GM19043 (cell line): ENCODE data around the gene PACSIN2.
"Not testable (repeated sequence)": the region's sequence is repeated elsewhere in the genome, so short reads cannot be mapped to it uniquely, and the experiment has no call there.

Experiments
- ATAC-seq: cut with Tn5 transposase; IDR thresholded peaks from one replicate; pipeline ENCODE4 v1.9.1; 2021; ENCODE audit warnings: low read depth; ENCODE audit not compliant: unreplicated experiment

Gene PACSIN2

DNA sequence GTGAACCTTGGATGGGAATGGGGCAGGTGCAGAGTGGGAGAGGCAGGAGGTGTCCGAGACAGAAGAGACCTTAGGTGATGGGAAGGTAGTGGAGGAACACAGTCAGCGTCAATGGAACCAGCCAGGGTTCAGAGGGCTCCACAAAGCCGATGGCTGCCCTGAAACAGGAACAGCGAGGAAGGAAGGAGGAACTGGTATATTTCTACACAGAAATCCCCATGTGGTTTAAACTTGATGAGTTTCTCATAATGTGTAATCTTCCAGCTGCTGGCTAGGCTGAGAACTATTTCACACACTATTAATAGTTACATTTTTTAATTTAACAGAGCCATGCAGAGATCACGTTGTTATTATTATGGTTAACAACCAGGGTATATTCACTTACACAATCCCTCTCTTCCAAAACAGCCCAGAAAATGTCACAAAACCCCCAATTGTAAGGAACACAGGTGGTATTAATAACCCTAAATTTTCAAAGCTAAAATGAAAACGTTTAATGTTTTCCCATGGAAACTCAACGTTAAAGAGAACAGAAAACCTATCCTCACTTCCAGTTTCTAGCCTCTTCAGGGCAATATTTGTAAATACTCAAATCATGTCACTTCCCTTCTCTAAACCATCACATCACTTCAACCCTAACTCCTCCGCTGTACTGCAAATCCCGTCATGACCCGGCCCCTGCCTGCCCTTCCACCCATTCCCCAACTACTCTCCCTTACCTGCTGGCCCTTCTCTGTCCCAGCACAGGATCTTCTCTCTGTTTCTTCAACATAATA, 83.3 kb downstream of the PACSIN2 start:
- no peak for ATAC-seq

DNA sequence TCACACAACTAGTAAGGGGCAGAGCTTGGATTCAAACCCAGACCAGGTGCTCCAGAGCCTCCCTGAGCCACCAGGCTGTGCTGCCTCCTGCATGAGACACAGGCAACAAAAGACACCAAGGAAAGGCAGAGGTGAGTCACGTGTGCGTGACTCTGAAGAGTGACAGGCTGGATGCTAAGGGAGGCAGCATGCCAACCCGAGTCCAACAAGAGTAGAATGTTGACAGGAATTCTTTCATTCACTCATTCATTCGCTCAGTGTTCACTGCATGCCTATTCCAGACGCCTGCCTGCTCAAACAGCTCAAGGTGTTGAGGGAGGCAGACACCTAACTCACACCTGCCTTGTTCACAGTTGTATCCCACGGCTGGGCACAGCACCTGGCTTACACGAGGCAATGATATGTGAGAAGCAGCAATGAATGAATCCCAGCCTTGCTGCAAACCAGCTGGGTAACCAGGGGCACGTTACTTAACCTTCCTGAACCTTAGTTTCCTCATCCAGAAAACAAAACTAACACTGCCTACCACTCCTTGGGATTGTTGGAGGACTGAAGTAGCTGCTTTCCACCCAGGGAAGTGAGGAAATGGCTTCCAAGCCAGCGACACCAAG, 84.0 kb downstream of the PACSIN2 start:
- no peak for ATAC-seq

DNA sequence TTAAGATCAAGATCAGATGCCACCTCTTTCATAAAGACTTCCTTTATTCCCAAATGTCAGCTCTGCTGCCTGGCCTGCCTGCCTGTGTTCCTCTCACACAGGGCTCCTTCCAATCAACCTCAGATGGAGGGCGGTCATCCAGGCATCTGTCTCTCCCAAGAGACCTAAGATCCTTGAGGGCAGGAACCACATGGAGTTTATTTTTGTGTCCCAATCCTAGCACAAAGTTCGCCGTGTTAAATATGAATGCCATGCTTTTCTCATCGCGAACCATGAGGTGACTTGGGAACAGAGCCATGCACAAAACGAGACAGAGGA, 85.2 kb downstream of the PACSIN2 start:
- no peak for ATAC-seq

DNA sequence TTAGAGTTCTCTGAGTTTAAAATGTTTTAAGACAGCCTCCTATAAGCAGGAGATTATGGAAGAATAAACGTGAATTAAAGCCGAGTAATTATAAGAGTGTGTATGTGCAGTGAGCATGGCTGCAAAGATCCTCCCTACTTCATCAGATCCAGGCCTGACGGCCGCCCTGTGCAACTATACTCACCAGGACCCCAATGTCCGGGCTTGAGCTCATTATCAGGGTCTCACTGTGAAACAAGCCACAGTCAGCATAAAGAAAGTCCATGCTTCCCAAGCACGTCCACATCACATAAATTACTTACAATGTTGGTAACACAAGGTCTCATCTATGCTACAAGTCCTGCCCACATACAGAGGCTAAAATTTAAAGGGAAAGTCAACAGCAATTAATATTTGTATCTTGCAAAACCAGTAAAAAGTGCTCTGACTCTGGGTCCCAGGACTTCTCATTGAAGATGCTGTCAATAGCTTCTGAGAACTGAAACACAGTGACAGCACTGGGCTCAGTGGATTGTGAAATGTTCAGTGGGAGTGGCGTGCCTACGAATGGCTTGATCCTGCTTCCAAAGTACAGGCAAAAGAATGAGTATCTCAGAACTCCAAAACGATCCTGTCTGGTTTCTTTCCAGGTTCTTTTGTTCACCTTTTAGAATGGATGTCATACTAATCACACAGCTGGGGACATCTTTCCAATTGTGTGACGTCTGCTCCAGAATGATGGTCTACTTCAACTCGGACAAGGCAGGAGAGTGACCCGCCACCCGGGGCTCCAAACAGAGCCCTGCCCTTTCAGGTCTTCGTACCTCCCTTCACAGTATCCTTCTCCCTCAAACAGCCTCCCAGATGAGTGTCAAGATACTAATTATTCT, 85.7 kb downstream of the PACSIN2 start:
- no peak for ATAC-seq

DNA sequence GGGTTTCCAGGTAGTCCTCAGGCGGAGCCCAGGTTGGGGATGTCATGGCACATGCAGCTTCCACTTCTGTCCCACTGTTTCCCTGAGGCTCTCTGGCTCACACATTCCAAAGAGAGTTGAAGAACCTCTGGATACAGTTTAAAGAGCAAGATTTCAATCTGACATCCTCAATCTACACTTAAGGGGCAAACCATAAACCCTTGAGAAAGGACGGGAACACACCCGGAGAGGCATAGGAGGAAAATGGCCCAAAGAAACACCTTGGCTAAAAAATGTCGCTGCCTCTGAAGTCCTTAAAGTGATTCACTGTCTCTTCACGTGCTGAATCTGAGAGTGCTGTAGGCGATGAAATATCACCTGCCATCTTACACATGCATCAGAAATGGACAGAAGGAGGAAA, 87.0 kb downstream of the PACSIN2 start:
- ATAC-seq = no peak

DNA sequence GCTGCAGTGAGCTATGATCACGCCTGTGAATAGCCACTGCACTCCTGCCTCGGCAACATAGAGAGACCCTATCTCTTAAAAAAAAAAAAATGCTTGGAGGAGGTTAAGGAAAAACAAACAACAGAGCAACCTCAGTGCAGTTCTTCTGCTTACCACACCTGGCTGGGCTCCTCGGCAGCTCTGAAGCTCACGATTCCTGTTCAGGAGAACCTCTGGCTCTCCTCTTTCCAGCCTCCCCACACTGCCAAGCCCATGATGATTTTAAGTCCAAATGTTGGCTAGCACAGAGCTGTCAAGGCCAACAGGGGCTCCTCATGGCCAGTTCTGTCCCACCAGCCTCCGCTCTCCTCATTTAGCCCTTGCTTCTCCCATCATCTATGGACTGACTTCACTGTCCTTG, 88.2 kb downstream of the PACSIN2 start:
- no peak for ATAC-seq

DNA sequence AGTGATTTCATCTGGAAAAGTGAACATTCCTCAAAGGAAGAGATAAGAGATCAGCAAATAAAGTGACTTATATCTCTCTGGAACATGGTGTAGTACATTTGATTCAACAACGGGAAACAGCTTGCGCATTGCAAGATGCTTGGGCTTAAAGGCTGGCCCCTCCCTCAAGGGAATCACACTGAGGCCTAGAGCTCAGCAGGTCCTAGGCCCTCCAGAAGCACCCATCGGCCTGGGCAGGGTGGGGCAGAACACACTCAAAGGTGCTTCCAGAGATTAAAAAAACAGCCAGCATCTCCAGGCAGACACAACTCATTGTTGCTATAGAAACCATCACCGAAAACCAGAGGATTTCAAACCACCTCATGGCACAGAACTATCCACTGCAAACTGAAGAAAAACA, 88.8 kb downstream of the PACSIN2 start:
- no peak for ATAC-seq

DNA sequence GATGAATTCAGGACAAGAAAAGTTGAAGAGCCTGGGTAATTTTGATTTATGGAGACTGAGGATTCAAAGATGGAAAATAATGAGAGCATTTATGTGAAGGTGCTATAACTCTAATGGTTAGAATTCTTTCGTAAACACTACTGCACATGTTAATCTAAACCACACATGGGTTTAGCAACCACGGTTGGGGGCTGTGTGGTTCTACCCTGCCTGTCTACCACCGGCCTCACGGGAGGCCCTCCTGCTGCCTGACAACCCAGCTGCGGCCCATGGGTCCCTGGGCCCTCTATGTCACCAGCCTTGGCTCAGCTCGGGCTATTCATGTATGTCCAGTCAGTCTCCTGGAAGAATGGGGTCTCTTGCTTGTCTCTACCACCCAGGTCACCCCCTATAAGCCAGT, 89.4 kb downstream of the PACSIN2 start:
- no peak for ATAC-seq

DNA sequence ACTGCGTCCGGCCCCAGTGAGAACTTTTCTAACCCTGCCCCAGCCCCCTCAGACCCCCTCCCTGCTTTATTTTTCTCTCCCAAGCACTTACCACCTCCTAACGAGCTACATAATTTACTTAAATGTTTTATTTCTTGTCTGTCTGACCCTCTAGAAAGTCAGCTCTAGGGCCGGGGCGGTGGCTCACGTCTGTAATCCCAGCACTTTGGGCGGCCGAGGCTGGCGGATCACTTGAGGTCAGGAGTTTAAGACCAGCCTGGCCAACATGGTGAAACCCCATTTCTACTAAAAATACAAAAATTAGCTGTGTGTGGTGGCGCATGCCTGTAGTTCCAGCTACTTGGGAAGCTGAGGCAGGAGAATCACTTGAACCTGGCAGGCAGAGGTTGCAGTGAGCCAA, 89.9 kb downstream of the PACSIN2 start:
- ATAC-seq = not testable (repeated sequence)

DNA sequence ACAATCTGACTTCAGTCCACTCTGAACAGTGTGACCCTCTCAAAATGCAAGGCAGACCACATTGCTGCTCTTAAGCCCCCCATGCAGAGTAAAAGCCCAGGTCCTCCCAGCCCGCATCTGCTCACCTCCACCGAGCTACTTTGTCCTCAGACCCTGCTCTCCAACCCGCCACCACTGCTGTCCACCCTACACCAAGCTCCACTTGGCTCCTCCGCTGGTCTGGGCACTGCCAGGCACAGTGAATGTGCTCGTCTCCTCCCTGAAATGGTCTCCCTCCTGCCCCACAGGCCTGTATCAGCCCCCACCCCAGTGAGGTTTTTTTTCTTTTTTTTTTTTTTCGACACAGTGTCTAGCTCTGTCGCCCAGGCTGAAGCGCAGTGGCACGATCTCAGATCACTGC, 90.5 kb downstream of the PACSIN2 start:
- ATAC-seq = no peak

DNA sequence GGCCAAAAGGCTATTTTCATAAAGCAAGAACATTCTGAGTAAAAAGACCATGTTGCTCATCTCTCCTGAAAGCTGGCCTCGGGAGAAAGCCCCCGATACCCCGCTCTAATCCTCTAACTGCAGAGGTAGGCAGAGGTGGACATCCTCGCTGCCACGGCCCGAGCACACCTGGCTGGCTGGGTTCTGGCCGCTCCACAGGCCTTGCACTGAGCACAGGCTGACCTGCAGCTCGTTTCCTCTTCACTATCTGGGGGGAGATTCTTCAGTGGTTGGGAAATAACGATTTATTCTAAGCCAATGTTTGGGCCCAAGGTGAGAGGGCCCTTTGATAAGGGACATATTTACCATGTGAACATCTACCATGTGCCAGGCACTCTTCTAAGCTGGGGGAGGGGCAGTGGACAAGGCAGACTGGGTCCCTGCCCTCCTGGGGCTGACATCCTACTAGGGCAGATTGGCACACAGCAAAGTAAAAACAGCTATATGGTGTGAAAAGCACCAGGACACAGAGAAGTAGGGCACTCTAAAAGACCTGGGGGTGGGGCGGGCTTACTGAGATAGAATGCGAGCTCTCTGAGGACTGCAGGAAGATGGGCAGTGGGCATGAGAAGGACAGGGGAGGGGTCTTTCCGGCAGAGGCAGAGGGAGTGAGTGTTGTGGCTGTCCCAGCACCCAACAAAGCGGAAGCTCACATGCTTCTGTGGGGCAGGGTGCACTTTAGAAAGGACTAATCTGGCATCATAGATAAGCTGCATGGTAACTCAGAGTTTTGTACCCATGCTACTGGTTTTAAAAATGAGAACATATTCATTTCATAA, 92.4 kb downstream of the PACSIN2 start:
- no peak for ATAC-seq

DNA sequence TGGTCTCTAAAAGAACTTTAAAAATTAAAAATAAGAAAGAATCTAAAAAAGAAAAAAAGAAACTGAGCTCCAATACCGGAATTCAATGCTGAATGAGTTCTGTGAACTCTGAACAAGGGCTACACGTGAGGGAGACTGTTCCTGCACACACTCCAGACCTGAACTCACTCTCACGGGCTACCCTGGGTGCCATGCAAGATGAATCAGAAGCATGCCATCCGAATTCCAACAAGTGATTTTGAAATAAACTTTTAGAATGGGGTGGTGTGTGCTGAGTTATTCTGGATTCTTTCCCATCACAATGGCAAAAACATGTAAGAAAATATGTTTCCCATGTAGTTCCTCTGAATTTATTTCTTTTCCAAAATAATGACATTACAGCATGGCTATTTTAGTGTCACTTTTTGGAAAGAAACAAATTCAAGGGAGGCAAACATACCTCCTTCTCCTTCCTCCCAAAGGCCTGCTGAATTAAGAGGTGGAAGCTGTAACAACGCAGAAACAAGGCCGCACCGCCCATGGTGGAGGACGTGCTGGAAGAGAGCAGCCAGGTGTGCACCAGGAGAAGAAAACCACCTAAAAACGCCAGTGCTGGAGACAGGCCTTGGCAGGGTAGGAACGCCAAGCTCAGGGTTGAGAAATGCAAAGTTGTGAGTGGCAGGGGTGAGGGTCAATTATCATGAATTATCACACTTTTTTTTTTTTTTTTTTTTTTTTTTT, 94.7 kb downstream of the PACSIN2 start:
- no peak for ATAC-seq

DNA sequence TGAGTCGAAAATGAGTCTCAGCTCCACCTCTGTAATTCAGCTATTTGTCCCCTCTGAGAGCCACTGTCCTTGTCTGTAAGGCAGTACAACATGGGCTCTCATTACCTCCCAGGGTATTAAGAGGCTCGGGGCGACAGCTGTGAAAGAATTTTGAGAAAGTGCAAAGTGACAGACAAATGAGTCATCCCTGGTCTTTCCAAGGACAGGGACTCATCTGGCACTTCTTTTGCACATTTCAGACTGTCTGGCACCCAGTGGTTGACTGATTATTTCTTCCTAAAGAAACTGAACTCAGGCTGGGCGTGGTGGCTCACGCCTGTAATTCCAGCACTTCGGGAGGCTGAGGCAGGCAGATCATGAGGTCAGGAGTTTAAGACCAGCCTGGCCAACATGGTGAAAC, 95.8 kb downstream of the PACSIN2 start:
- ATAC-seq = no peak

DNA sequence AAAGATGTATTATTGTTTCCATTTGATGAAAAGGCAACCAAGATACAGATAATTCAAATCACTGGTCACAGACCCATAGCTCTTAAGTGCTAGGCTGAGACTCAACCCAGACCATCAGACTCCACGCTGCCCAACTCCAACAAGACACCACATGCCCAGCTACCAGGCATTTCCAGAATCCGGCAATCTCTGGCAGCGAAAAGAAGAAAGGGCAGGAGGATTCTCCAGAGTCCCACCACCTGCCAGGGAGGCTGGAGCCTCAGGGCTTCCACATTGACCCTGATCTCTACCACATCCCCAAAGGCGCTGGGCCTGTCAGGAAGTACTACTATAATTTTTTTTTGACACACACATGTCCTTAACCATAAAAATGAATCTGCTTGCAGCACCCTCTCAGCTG, 96.4 kb downstream of the PACSIN2 start:
- ATAC-seq = no peak

DNA sequence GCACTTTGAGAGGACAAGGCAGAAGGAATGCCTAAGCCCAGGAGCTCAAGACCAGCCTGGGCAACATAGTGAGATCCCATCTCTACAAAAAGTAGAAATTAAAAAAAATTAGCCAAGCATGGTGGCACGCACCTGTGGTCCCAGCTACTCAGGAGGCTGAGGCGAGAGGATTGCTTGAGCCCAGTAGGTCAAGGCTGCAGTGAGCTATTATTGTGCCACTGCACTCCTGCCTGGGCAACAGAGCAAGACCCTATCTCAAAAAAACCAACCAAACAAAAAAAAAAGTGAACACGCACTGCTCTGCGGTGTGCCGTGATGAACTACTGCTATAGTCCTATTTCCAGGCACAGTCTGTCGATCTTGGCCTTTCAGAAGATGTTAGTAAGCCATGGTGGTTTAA, 97.6 kb downstream of the PACSIN2 start:
- ATAC-seq = not testable (repeated sequence)

DNA sequence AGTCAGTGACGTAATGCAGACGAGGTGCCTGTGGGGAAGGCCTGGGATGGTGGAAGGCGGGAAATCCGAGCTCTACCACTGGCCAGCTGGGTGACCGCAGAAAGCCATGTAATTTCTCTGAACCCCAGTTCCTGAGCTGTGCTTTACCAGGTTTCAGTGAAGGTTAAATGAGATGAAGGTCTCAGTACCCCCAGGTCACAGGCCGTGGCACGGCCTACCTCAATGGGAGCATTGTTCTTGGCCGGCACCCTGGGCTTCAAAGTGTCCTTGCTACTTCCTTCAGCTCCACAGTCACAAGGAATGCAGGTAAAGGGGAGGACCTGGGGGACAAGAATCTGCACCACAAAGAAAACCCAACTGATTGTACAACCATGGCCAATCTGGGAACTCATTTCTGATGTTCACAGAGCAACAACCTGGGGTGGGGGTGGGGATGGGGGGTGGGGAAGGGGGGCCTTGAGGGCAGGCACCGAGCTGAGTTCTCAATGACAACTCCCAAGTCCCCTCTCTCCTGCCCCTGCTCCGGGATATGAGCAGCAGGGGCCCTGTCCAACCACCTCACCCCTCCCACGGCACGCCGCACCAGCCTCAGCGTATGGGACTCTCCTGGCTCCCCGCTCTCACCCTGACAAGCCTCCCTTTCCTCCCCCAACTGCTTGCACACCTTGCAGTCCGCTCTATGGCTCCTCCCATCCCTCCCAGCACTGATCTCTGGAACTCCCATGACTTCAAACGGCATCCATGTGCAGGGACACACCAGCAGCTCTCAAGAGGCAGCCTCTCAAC, 98.8 kb downstream of the PACSIN2 start:
- no peak for ATAC-seq

DNA sequence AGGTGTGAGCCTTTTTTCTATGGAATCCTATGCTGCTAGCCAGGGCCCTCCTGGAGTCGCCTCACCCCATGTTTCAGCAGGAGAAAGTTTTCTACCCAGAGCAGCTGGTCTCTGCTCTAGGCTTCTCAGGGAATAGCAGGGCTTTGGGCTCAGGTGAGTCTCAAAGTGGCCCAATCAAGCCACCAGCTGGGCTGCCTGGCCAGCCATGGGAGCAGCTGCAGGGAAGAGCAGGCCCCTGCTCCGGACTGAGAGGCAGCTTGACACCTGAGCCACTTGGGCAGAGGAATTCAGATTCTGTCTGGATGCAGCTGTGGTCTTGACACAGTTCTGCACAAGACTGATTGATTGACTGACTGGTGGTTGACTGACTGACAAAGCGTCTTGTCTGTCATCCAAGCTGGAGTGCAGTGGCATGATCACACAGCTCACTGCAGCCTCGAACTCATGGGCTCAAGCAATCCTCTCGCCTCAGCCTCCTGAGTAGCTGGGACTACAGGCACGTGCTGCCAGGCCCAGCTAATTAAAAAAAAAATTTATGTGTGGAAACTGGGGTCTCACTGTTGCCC, 100.4 kb downstream of the PACSIN2 start:
- ATAC-seq = no peak

DNA sequence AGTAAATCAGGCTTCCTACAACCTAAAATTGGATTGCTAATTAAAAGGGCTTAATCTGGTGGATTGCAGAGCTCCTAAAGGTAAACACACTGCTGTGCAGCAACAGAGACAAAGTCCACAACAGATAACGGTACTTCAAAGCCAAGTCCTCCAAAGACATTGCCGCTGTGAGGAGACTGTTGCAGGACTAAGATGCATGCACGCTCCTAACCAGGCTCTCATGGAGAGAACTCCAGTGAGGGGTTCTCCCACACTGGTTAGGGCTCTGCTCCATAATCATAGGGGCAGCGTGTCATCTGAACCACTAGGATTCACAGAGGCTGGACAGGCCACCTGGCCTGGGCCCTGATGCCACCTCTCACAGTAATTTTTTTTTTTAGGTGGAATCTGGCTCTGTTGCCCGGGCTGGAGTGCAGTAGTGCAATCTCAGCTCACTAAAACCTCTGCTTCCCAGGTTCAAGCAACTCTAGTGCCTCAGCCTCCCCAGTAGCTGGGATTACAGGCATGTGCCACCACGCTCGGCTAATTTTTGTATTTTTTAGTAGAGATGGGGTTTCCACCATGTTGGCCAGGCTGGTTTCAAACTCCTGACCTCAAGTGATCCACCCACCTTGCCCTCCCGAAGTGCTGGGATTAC, 101.0 kb downstream of the PACSIN2 start:
- no peak for ATAC-seq

DNA sequence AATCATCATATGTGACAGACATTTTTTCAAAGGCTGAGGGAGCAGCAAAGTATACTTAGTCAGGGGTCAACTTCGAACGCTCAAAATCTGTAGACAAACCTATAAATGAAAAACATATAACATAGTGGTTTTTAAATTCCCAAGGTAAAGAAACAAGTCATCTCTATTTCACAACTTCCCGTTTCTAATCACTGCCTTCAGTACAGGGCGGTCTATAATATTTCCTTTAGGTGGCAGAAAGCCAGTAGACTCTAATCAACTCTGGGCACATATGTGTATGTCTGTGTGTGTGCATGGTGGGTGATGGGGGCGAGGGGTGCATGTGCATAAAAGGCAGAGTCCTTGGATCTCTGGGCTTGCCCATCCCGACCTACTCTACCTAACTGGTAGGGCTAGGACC, 102.9 kb downstream of the PACSIN2 start:
- ATAC-seq = no peak
